Loucy (cell line): ENCODE measurements around the gene GDA.

ENCODE experiments used
- H2AFZ ChIP-seq: fragments of 200-600 bp; sonication (generic); 2 replicates; pipeline ENCODE4 v1.6.0; 2016; ENCODE audit warnings: antibody characterized with exemption, mild to moderate bottlenecking, low read length, moderate library complexity
- H3F3A ChIP-seq: fragments of 200-600 bp; 2 replicates; pipeline ENCODE4 v1.6.0; 2016; ENCODE audit warnings: antibody characterized with exemption, low read depth, mild to moderate bottlenecking
- H3K27me3 ChIP-seq: fragments of 200-600 bp; sonication (generic); 2 replicates; pipeline ENCODE4 v1.6.1; 2014; ENCODE audit warnings: low read length, mild to moderate bottlenecking; ENCODE audit not compliant: insufficient read depth, poor library complexity, severe bottlenecking
- H3K36me3 ChIP-seq: fragments of 200-600 bp; sonication (generic); 2 replicates; pipeline ENCODE4 v1.6.1; 2016; ENCODE audit warnings: low read length; ENCODE audit not compliant: insufficient read depth
- H3K4me1 ChIP-seq: fragments of 200-600 bp; sonication (generic); 2 replicates; pipeline ENCODE4 v1.5.1; 2014; ENCODE audit warnings: low read length, mild to moderate bottlenecking; ENCODE audit not compliant: insufficient read depth, poor library complexity, severe bottlenecking
- H3K4me2 ChIP-seq: fragments of 200-600 bp; sonication (generic); 2 replicates; pipeline ENCODE4 v1.6.0; 2014; ENCODE audit warnings: antibody characterized with exemption, low read length, low read depth, mild to moderate bottlenecking; ENCODE audit not compliant: poor library complexity, severe bottlenecking
- H3K4me3 ChIP-seq: fragments of 200-600 bp; sonication (generic); 2 replicates; pipeline ENCODE4 v1.5.1; 2014; ENCODE audit warnings: low read length, mild to moderate bottlenecking, mixed read lengths; ENCODE audit not compliant: poor library complexity, severe bottlenecking
- H3K79me2 ChIP-seq: fragments of 200-600 bp; sonication (generic); 2 replicates; pipeline ENCODE4 v1.6.1; 2014; ENCODE audit warnings: low read length; ENCODE audit not compliant: insufficient read depth
- H3K9ac ChIP-seq: fragments of 200-600 bp; sonication (generic); 2 replicates; pipeline ENCODE4 v1.6.0; 2014; ENCODE audit warnings: mild to moderate bottlenecking, low read depth, low read length, moderate library complexity; ENCODE audit not compliant: poor library complexity, severe bottlenecking
- H3K9me2 ChIP-seq: fragments of 200-600 bp; sonication (generic); replicated peaks from 2 replicates; pipeline ENCODE4 v1.6.1; 2016; ENCODE audit warnings: low read depth, low read length, mixed read lengths
- H3K9me3 ChIP-seq: fragments of 200-600 bp; sonication (generic); 2 replicates; pipeline ENCODE4 v1.6.1; 2014; ENCODE audit warnings: mild to moderate bottlenecking, antibody characterized with exemption, low read length, low read depth; ENCODE audit not compliant: insufficient read depth
- H4K20me1 ChIP-seq: fragments of 200-600 bp; sonication (generic); 2 replicates; pipeline ENCODE4 v1.6.0; 2014; ENCODE audit warnings: antibody characterized with exemption, low read length, mild to moderate bottlenecking; ENCODE audit not compliant: insufficient read depth, poor library complexity, severe bottlenecking
- EZH2phosphoT487 ChIP-seq: fragments of 200-600 bp; IDR thresholded peaks from 2 replicates; pipeline ENCODE4 v1.6.1; 2018; ENCODE audit warnings: antibody characterized with exemption, mild to moderate bottlenecking, moderate library complexity, borderline replicate concordance
- TF ChIP-seq, protein P1 (sequence below): fragments of 200-600 bp; sonication (generic); conservative IDR thresholded peaks from 2 replicates; pipeline ENCODE4 v1.5.1; 2014; ENCODE audit warnings: mild to moderate bottlenecking, antibody characterized with exemption, low read length

Gene GDA

GRCh38 chr9:72299017-72299603, 149.9 kb downstream of the GDA start:
- Histone ChIP-seq H3K79me2 (no peaks in the 10 kb centered on the region), H3F3A (no peaks in the 10 kb centered on the region), H3K4me2 (no peak overlapping the region)

DNA sequence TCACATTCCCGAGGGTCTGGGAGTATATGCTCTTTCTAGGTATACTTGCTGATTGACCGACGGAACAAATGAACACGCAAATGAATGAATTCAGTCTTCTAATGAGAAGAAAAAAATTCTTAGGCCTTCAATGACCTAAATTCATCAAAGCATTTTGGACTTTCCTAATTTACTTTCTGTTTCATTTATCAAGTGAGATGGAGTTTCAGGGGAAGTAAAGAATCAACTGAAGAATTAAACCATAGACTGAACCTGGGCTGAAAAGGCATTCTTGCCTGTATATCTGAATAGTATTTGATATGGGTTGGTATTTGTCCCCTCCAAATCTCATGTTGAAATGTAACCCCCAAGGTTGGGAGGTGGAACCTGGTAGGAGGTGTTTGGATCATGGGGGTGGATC, 151.6 kb downstream of the GDA start:
- no peaks in the 10 kb centered on the region for H3K79me2 ChIP-seq
- H3K36me3 ChIP-seq = no peaks in the 10 kb centered on the region
- H3K4me1 ChIP-seq = no peaks in the 10 kb centered on the region
- no peaks in the 10 kb centered on the region for H3K27me3 ChIP-seq
- H3K4me2 ChIP-seq = no peak overlapping the region
- no peaks in the 10 kb centered on the region for H3K9me2 ChIP-seq
- H3K4me3 ChIP-seq = no peak overlapping the region
- H2AFZ ChIP-seq = no peak overlapping the region
- TF ChIP-seq, protein P1, sequence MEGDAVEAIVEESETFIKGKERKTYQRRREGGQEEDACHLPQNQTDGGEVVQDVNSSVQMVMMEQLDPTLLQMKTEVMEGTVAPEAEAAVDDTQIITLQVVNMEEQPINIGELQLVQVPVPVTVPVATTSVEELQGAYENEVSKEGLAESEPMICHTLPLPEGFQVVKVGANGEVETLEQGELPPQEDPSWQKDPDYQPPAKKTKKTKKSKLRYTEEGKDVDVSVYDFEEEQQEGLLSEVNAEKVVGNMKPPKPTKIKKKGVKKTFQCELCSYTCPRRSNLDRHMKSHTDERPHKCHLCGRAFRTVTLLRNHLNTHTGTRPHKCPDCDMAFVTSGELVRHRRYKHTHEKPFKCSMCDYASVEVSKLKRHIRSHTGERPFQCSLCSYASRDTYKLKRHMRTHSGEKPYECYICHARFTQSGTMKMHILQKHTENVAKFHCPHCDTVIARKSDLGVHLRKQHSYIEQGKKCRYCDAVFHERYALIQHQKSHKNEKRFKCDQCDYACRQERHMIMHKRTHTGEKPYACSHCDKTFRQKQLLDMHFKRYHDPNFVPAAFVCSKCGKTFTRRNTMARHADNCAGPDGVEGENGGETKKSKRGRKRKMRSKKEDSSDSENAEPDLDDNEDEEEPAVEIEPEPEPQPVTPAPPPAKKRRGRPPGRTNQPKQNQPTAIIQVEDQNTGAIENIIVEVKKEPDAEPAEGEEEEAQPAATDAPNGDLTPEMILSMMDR = no peak
- no peak for TF ChIP-seq EZH2phosphoT487
- no peaks in the 10 kb centered on the region for H4K20me1 ChIP-seq
- H3K9me3 ChIP-seq = no peaks in the 10 kb centered on the region
- no peak overlapping the region for H3K9ac ChIP-seq
- H3F3A ChIP-seq = no peaks in the 10 kb centered on the region

More at GRCh38 chr9:72299017-72299603, 149.9 kb downstream of the GDA start:
- Histone ChIP-seq H3K4me1 (no peaks in the 10 kb centered on the region), H3K9me3 (no peaks in the 10 kb centered on the region), H3K4me3 (no peak overlapping the region), H3K36me3 (no peaks in the 10 kb centered on the region), H3K27me3 (no peaks in the 10 kb centered on the region), H3K9me2 (no peaks in the 10 kb centered on the region), H2AFZ (no peak overlapping the region), H3K9ac (no peak overlapping the region), H4K20me1 (no peaks in the 10 kb centered on the region)
- TF ChIP-seq, protein P1 = no peak
- no peak for TF ChIP-seq EZH2phosphoT487
